ENCODE measurements around the gene SNX9. TPM values are rescaled to one million over a fixed set of nuclear protein-coding genes. Genes with fewer than 3 reads are reported as not detected.

SNX9 gene
- total and polyA plus RNA-seq, 12 donors: 18.8 to 39.7 (median 31.2) TPM

DNA sequence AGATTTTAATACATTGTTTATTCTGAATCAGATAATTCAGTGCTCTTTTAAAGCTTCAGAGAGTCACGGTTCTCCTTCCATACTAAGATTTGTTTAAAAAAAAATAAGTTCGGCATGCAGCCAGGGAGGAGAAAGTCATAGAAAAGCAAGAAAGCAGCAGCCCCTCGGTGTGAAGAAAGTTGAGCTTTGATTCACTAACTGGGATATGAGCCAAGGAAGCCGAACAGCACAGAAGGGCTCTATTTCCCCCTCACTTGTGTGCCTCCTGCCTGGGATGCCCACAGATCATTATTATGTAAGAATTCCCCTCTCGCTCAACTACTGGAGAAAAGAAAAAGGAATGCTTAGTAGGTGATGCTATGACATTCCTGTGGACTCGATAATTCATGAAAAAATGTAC, 89.3 kb downstream of the SNX9 start:
- Histone ChIP-seq H3K36me3 (peaks cover 0 to 98% (median 18%) of the 10 kb centered on the region in 9 donors), H3K4me1 (peaks cover 0 to 36% (median 20%) of the 10 kb centered on the region in 9 donors), H3K4me3 (no peak overlapping the region), H3K9me3 (peaks cover 0 to 5% (median 0%) of the 10 kb centered on the region in 11 donors), H3K27me3 (no peaks in the 10 kb centered on the region), H3K27ac (peak overlapping the region in 1 of 10 donors; percentile 10)
- TF ChIP-seq CTCF (IDR thresholded peaks at IDR 0.05): no peak
- 53 to 55% methylated on average over 6 of the region's 6 CpGs for WGBS, 2 donors
- DNase-seq (no peak), ATAC-seq (no peak)
- intact Hi-C loops (cut with DNase I): no loop called here

DNA sequence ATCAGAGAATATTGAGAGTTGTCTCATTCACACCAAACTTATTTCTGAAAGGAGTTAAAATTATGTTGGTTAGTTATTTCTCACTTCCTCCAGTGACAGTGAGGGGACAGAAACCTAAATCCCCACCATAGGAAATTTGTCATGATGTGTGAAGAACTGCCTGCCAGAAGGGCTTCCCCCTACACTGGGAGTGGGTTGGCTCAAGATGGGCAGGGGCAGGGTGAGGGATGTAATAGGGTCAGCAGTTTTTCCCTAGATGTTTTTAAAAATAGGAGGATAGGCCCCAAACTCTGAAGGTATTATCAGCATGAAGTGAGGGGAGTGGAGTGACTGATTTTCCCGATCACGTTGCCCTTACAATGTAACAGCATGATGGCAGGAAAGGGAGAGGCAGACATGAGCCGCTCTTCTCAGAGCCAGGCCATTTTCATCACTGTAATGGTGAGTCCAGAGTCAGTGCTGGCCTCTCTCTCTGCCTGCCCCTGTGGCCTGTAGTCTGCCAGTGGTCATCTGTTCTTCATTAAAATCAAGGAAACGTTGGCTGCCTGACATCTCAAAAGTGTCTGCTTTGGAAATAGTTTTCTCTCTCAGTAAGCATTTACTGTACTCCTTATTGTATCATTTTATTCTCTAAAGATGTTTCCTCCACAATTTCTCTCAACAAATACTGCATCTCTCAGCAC, 98.8 kb downstream of the SNX9 start:
- ATAC-seq: peak; percentile 65 to 97 (median 86)
- no peak overlapping the region for H3K4me3 ChIP-seq
- H3K27ac ChIP-seq: peak overlapping the region in 6 of 10 donors; percentile 6 to 60 (median 31)
- DNase-seq: peak in 1 of 2 donors; percentile 42
- no peak for TF ChIP-seq CTCF (IDR thresholded peaks at IDR 0.05)
- peaks cover 0 to 99% (median 17%) of the 10 kb centered on the region in 9 donors for H3K36me3 ChIP-seq
- 43 to 48% methylated on average over 4 of the region's 4 CpGs for WGBS, 2 donors
- intact Hi-C loops (cut with DNase I): no loop called here
- peaks cover 0 to 17% (median 0%) of the 10 kb centered on the region in 11 donors for H3K9me3 ChIP-seq
- peaks cover 0 to 18% (median 7%) of the 10 kb centered on the region in 9 donors for H3K4me1 ChIP-seq
- no peaks in the 10 kb centered on the region for H3K27me3 ChIP-seq

DNA sequence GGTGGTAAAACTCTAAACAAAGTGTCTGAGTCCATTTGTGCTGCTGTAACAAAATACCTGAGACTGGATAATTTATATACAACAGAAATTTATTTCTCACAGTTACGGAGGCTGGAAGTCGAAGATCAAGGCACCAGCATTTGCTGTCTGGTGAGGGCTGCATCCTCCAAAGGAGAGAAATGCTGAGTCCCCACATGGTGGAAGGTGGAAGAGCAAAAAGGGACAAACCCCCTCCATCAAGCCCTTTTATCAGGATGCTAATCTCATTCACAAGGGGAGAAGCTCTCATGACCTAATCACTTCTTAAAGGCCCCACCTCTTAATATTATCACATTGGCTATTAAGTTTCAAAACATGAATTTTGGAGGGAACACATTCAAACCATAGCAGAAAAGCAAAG, 102.7 kb downstream of the SNX9 start:
- Histone ChIP-seq H3K27ac (no peak overlapping the region), H3K9me3 (no peaks in the 10 kb centered on the region), H3K4me3 (no peak overlapping the region), H3K27me3 (no peaks in the 10 kb centered on the region), H3K4me1 (peaks cover 0 to 18% (median 7%) of the 10 kb centered on the region in 9 donors), H3K36me3 (peaks cover 0 to 100% (median 27%) of the 10 kb centered on the region in 9 donors)
- ATAC-seq (no peak), DNase-seq (no peak)
- intact Hi-C loops (cut with DNase I): no loop called here
- whole genome bisulfite sequencing, 2 donors: 96% methylated on average over 2 of the region's 2 CpGs
- no peak for TF ChIP-seq CTCF (IDR thresholded peaks at IDR 0.05)

- H3K4me3 ChIP-seq: no peak overlapping the region
- TF ChIP-seq CTCF (IDR thresholded peaks at IDR 0.05): no peak
- no peak overlapping the region for H3K27ac ChIP-seq
- DNase-seq: no peak
- H3K27me3 ChIP-seq: no peaks in the 10 kb centered on the region
- H3K36me3 ChIP-seq: peaks cover 0 to 100% (median 34%) of the 10 kb centered on the region in 9 donors
- intact Hi-C loops (cut with DNase I): no loop called here
- WGBS, 2 donors: 97 to 98% methylated on average over 7 of the region's 7 CpGs
- no peaks in the 10 kb centered on the region for H3K9me3 ChIP-seq
- H3K4me1 ChIP-seq: peaks cover 0 to 9% (median 5%) of the 10 kb centered on the region in 9 donors
- ATAC-seq: no peak
These were observed 104.0 kb downstream of the SNX9 start for GRCh38 chr6:157927011-157927410.

All from heart right ventricle (tissue), 16 donors.